ENCODE results near the gene BRICD5. TPM values are rescaled to one million over a fixed set of nuclear protein-coding genes. Genes with fewer than 3 reads are reported as not detected.
"Not testable (repeated sequence)": the region's sequence is repeated elsewhere in the genome, so short reads cannot be mapped to it uniquely, and the experiment has no call there.

BRICD5 gene
- total RNA-seq, 2 donors from 2014 or later: 7.7 to 15.2 TPM

DNA sequence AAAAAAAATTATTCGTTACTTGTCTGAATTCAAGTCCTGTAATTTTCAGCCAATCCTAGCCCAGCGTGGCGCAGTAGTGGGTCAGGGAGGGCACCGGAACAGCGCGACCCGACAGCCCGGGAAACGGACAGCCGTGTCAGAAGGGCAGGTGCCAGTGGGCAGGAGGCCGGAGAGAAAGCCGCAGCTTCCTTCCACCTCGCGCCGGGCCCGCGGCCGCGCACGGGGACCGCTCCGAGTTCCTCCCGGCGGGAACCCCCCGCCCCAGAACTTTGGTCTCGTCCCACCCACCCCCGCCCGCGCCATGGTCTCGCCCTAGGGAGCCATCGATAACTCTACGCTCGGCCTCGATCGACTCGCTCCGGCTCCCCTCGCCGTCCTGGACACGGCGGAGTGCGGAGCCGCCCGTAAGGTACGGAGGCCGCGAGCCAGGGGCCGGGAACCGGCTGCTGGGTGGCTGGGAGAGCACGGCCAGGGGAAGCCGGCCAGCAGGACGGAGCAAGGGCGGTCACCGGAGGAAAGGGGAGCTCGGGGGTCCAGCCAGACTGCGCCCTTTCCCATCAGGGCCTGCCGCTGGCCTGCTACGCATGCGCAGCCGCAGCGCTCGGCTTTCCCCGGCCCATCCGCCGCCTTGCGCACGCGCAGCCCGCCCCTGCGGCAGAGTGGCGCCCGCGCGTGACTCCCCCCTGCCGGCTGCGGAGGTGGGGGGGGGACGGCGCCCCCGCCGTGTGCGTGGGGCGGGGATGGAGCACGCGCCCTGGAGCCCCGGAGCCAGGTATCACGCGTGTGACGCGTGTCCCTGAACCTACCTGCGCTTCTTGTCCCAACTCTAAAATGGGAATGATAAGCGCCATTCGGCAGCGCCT lies 5.3 kb downstream of the BRICD5 start, which contains the start of gene MLST8:
TSS of gene MLST8 (plus strand) at position 351 of the 863 bp plus-strand sequence. CDS start 632 bp downstream, outside the sequence.
- H3K9me3 ChIP-seq: no peaks in the 10 kb centered on the region
- no peaks in the 10 kb centered on the region for H3K27me3 ChIP-seq
- peak; percentile 83 for DNase-seq
- peaks cover 8% of the 10 kb centered on the region for H3K36me3 ChIP-seq
- peak within 1 kb of the TSS; percentile 81 to 82 for H3K9ac ChIP-seq (ENCODE audit: low read depth in 2 of 2, low read length in 2 of 2)
- H3K4me1 ChIP-seq: peaks cover 12% of the 10 kb centered on the region
- peak within 1 kb of the TSS; percentile 92 for H3K27ac ChIP-seq
- peak within 1 kb of the TSS; percentile 58 for H3K4me3 ChIP-seq
- intact Hi-C loops (cut with DNase I): loop anchor here (10.0 kb wide), 1 partner anchor 309 kb away; the partner anchor contains the start of gene ATP6V0C
- TF ChIP-seq CTCF (IDR thresholded peaks at IDR 0.05): no peak

GRCh38 chr16:2204416-2205103 lies 6.1 kb downstream of the BRICD5 start:
- DNase-seq: no peak
- H3K9ac ChIP-seq (ENCODE audit: low read depth in 2 of 2, low read length in 2 of 2): peak overlapping the region; percentile 16 to 82
- peak overlapping the region; percentile 58 for H3K4me3 ChIP-seq
- TF ChIP-seq CTCF (IDR thresholded peaks at IDR 0.05): no peak
- H3K27ac ChIP-seq: peak overlapping the region; percentile 92
- intact Hi-C loops (cut with DNase I): loop anchor here (10.0 kb wide), 1 partner anchor 310 kb away; the partner anchor contains the start of gene ATP6V0C
- no peaks in the 10 kb centered on the region for H3K27me3 ChIP-seq
- H3K9me3 ChIP-seq: no peaks in the 10 kb centered on the region
- H3K4me1 ChIP-seq: peaks cover 12% of the 10 kb centered on the region
- peaks cover 8% of the 10 kb centered on the region for H3K36me3 ChIP-seq

GRCh38 chr16:2203119-2203688 lies 7.5 kb downstream of the BRICD5 start:
- not testable (repeated sequence) for H3K4me3 ChIP-seq; H3K9ac ChIP-seq (ENCODE audit: low read depth in 2 of 2, low read length in 2 of 2); H3K27ac ChIP-seq; H3K27me3 ChIP-seq; H3K9me3 ChIP-seq; DNase-seq; H3K36me3 ChIP-seq
- intact Hi-C loops (cut with DNase I): loop anchor here (10.0 kb wide), 1 partner anchor 312 kb away; the partner anchor contains the start of gene ATP6V0C
- peaks cover 12% of the 10 kb centered on the region for H3K4me1 ChIP-seq

DNA sequence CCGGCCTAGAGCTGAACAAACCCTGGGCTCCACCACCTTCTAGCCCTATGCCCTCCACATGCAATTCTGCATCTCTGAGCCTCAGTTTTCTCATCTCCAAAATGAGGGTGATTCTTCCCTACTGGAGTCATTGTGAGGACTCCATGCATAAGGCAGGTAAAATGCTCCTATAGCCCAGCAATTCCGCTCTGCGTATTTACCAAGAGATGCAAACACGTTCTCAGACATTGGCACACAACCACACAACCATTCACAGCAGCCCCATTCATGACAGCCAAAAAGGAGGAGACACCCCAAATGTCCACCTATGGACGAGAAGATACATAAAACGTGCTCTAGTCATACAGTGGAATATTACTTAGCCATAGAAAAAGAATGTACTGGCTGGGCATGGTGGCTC lies 10.3 kb downstream of the BRICD5 start:
- Histone ChIP-seq H3K4me1 (no peaks in the 10 kb centered on the region), H3K27ac (no peak overlapping the region), H3K36me3 (no peaks in the 10 kb centered on the region), H3K9ac (ENCODE audit: low read depth in 2 of 2, low read length in 2 of 2) (no peak overlapping the region), H3K27me3 (peaks cover 19% of the 10 kb centered on the region), H3K9me3 (no peaks in the 10 kb centered on the region), H3K4me3 (no peak overlapping the region)
- intact Hi-C loops (cut with DNase I): loop anchor here (10.0 kb wide), 1 partner anchor 314 kb away; the partner anchor contains the start of gene ATP6V0C
- TF ChIP-seq CTCF (IDR thresholded peaks at IDR 0.05): no peak
- no peak for DNase-seq

- TF ChIP-seq CTCF (IDR thresholded peaks at IDR 0.05): no peak
- Histone ChIP-seq H3K4me3 (no peak overlapping the region), H3K9me3 (no peaks in the 10 kb centered on the region), H3K4me1 (no peaks in the 10 kb centered on the region), H3K27me3 (peaks cover 25% of the 10 kb centered on the region), H3K36me3 (no peaks in the 10 kb centered on the region), H3K9ac (ENCODE audit: low read depth in 2 of 2, low read length in 2 of 2) (no peak overlapping the region), H3K27ac (no peak overlapping the region)
- intact Hi-C loops (cut with DNase I): loop anchor here (10.0 kb wide), 1 partner anchor 315 kb away; the partner anchor contains the start of gene ATP6V0C
- no peak for DNase-seq
Observed at GRCh38 chr16:2199621-2200139, 11.0 kb downstream of the BRICD5 start.

All from colonic mucosa (tissue), 4 donors.